C4-2B (cell line): ENCODE results near the gene ZSWIM5.

Source experiments
- H3K27ac ChIP-seq: fragments of 450-650 bp; 2 replicates; pipeline ENCODE4 v1.5.1; 2017
- CTCF ChIP-seq: fragments of 450-650 bp; conservative IDR thresholded peaks from 2 replicates; pipeline ENCODE4 v1.5.1; 2017; ENCODE audit warnings: mild to moderate bottlenecking
- ZFX ChIP-seq: fragments of 450-650 bp; IDR thresholded peaks from 2 replicates; pipeline ENCODE4 v1.6.1; 2017

Gene ZSWIM5

GRCh38 chr1:45023663-45024062 lies 182.7 kb downstream of the ZSWIM5 start:
- no peak for TF ChIP-seq ZFX
- TF ChIP-seq CTCF: no peak
- no peak overlapping the region for H3K27ac ChIP-seq

GRCh38 chr1:45018599-45019230 lies 187.7 kb downstream of the ZSWIM5 start:
- no peak overlapping the region for H3K27ac ChIP-seq
- no peak for TF ChIP-seq ZFX
- peak; percentile 92 for TF ChIP-seq CTCF

- no peak overlapping the region for H3K27ac ChIP-seq
- TF ChIP-seq CTCF (no peak), ZFX (no peak)
Measured at GRCh38 chr1:45016767-45017166, 189.6 kb downstream of the ZSWIM5 start.

- no peak overlapping the region for H3K27ac ChIP-seq
- no peak for TF ChIP-seq ZFX
- no peak for TF ChIP-seq CTCF
Measured at GRCh38 chr1:45016090-45016697, 190.2 kb downstream of the ZSWIM5 start.

GRCh38 chr1:45015683-45016082 lies 190.7 kb downstream of the ZSWIM5 start:
- TF ChIP-seq ZFX: no peak
- TF ChIP-seq CTCF: no peak
- H3K27ac ChIP-seq: no peak overlapping the region

GRCh38 chr1:45014321-45015028 lies 191.9 kb downstream of the ZSWIM5 start:
- H3K27ac ChIP-seq: no peak overlapping the region
- TF ChIP-seq CTCF (peak; percentile 94), ZFX (no peak)

- TF ChIP-seq ZFX (no peak), CTCF (no peak)
- H3K27ac ChIP-seq: no peak overlapping the region
Measured at GRCh38 chr1:45013551-45014209, 192.7 kb downstream of the ZSWIM5 start.
